ENCODE measurements around the gene CTNNA2.

Gene CTNNA2

GRCh38 chr2:79936715-79937114 is 423.9 kb downstream of the CTNNA2 start:
- no peak for DNase-seq
- Histone ChIP-seq H3K27ac (no peak overlapping the region), H3K9me3 (ENCODE audit: severe bottlenecking) (no peaks in the 10 kb centered on the region), H3K36me3 (no peaks in the 10 kb centered on the region), H3K4me3 (ENCODE audit: low read depth, low read length) (no peak overlapping the region), H3K27me3 (ENCODE audit: insufficient read depth, low read depth, severe bottlenecking) (no peaks in the 10 kb centered on the region)
- no peak for TF ChIP-seq CTCF (IDR thresholded peaks at IDR 0.05; ENCODE audit: low read depth, low read length)

GRCh38 chr2:79938648-79939047 is 425.8 kb downstream of the CTNNA2 start:
- no peak for TF ChIP-seq CTCF (IDR thresholded peaks at IDR 0.05; ENCODE audit: low read depth, low read length)
- no peaks in the 10 kb centered on the region for H3K27me3 ChIP-seq (ENCODE audit: insufficient read depth, low read depth, severe bottlenecking)
- H3K27ac ChIP-seq, result no peak overlapping the region
- no peak overlapping the region for H3K4me3 ChIP-seq (ENCODE audit: low read depth, low read length)
- H3K36me3 ChIP-seq, result no peaks in the 10 kb centered on the region
- no peaks in the 10 kb centered on the region for H3K9me3 ChIP-seq (ENCODE audit: severe bottlenecking)
- DNase-seq, result no peak

GRCh38 chr2:79940364-79940763 is 427.5 kb downstream of the CTNNA2 start:
- no peak for TF ChIP-seq CTCF (IDR thresholded peaks at IDR 0.05; ENCODE audit: low read depth, low read length)
- no peak for DNase-seq
- H3K27me3 ChIP-seq (ENCODE audit: insufficient read depth, low read depth, severe bottlenecking), result no peaks in the 10 kb centered on the region
- no peak overlapping the region for H3K27ac ChIP-seq
- H3K9me3 ChIP-seq (ENCODE audit: severe bottlenecking), result no peaks in the 10 kb centered on the region
- no peaks in the 10 kb centered on the region for H3K36me3 ChIP-seq
- no peak overlapping the region for H3K4me3 ChIP-seq (ENCODE audit: low read depth, low read length)

GRCh38 chr2:79941179-79941578 is 428.3 kb downstream of the CTNNA2 start:
- Histone ChIP-seq H3K36me3 (no peaks in the 10 kb centered on the region), H3K4me3 (ENCODE audit: low read depth, low read length) (no peak overlapping the region), H3K27me3 (ENCODE audit: insufficient read depth, low read depth, severe bottlenecking) (no peaks in the 10 kb centered on the region), H3K9me3 (ENCODE audit: severe bottlenecking) (no peaks in the 10 kb centered on the region), H3K27ac (no peak overlapping the region)
- no peak for TF ChIP-seq CTCF (IDR thresholded peaks at IDR 0.05; ENCODE audit: low read depth, low read length)
- DNase-seq, result no peak

- Histone ChIP-seq H3K36me3 (no peaks in the 10 kb centered on the region), H3K27ac (no peak overlapping the region), H3K27me3 (ENCODE audit: insufficient read depth, low read depth, severe bottlenecking) (no peaks in the 10 kb centered on the region), H3K9me3 (ENCODE audit: severe bottlenecking) (no peaks in the 10 kb centered on the region), H3K4me3 (ENCODE audit: low read depth, low read length) (no peak overlapping the region)
- no peak for TF ChIP-seq CTCF (IDR thresholded peaks at IDR 0.05; ENCODE audit: low read depth, low read length)
- no peak for DNase-seq
Measured at GRCh38 chr2:79944205-79944604, 431.4 kb downstream of the CTNNA2 start.

- DNase-seq, result no peak
- TF ChIP-seq CTCF (IDR thresholded peaks at IDR 0.05; ENCODE audit: low read depth, low read length), result no peak
- Histone ChIP-seq H3K4me3 (ENCODE audit: low read depth, low read length) (no peak overlapping the region), H3K27me3 (ENCODE audit: insufficient read depth, low read depth, severe bottlenecking) (no peaks in the 10 kb centered on the region), H3K9me3 (ENCODE audit: severe bottlenecking) (no peaks in the 10 kb centered on the region), H3K27ac (no peak overlapping the region), H3K36me3 (no peaks in the 10 kb centered on the region)
Measured at GRCh38 chr2:79945653-79946445, 433.0 kb downstream of the CTNNA2 start.
